Right lobe of liver (tissue), 6 donors: Measurements from ENCODE around the gene FMN1. TPM values are rescaled to one million over a fixed set of nuclear protein-coding genes. Genes with fewer than 3 reads are reported as not detected.

Source experiments
- ATAC-seq, 4 donors: fragments of 200-7000 bp; cut with Tn5 transposase; one replicate each; pipeline ENCODE4 v1.9.1; 2020; ENCODE audit warnings: mild to moderate bottlenecking in 4 of 4, moderate library complexity in 4 of 4
- DNase-seq, 3 donors: peaks; one replicate each; pipeline ENCODE4 v3.0.0-alpha.2; 2020
- H3K27ac ChIP-seq, 3 donors: fragments of 200-600 bp; one replicate each; pipeline ENCODE4 v1.8.0; 2022
- H3K27me3 ChIP-seq, 2 donors: fragments of 200-600 bp; one replicate each; pipeline ENCODE4 v1.8.0; 2022
- H3K36me3 ChIP-seq, 4 donors: fragments of 200-600 bp; sonication (generic) in 1 of 4; one replicate each; pipeline versions ENCODE4 v1.5.1 to v1.8.0; 2017 to 2022; ENCODE audit warnings: control low read depth in 1 of 4
- H3K4me1 ChIP-seq, 4 donors: fragments of 200-600 bp; sonication (generic) in 1 of 4; one replicate each; pipeline versions ENCODE4 v1.5.1 to v1.8.0; 2017 to 2022; ENCODE audit warnings: control low read depth in 1 of 4
- H3K4me3 ChIP-seq, 3 donors: fragments of 200-600 bp; one replicate each; pipeline ENCODE4 v1.8.0; 2022
- H3K9me3 ChIP-seq, 4 donors: fragments of 200-600 bp; sonication (generic) in 1 of 4; one replicate each; pipeline versions ENCODE4 v1.5.1 to v1.8.0; 2017 to 2022; ENCODE audit warnings: control low read depth in 1 of 4
- CTCF ChIP-seq, 4 donors: fragments of 200-600 bp in 3 of 4; fragments of 450-650 bp in 1 of 4; IDR thresholded peaks; one replicate each; pipeline versions ENCODE4 v1.5.1 to v1.8.0; 2016 to 2022; ENCODE audit warnings: antibody characterized with exemption in 4 of 4, mild to moderate bottlenecking in 2 of 4
- POLR2A ChIP-seq: fragments of 450-650 bp; IDR thresholded peaks from one replicate; pipeline ENCODE4 v1.6.1; 2017; ENCODE audit warnings: antibody characterized with exemption, mild to moderate bottlenecking
- WGBS: methylation state at CpG from one replicate; pipeline ENCODE4 v1.1.6; 2018; ENCODE audit warnings: low coverage, low lambda C conversion rate; ENCODE audit not compliant: insufficient coverage; ENCODE audit errors: missing lambda C conversion rate; 5-methylcytosine and 5-hydroxymethylcytosine counted together
- intact Hi-C, 2 donors: fragments of 100-400 bp; cut with DNase I; formaldehyde crosslinking; loops; one replicate each; pipeline versions ENCODE4 v1.11.2 to v1.14.1; 2022
- total RNA-seq, 6 experiments: library from RNA; depleted of rRNA in 2 of 6; stranded (reverse); fragments of >200 nt in 2 of 6; fragmentation: NEBNext Ultra II Directional in 3 of 6; extraction: Animal tissue kit (Norgen Biotek cat#: 25700) in 3 of 6; gene quantifications; one replicate each; pipeline versions ENCODE4 v1.1.0 to v1.2.4, GENCODE V29; 2016 to 2023
- donor health status: DM: no; HTN: yes; CAD: no.
- donor health status: DM: no; HTN: no; CAD: no.
- donor health status: DM: no; HTN: no; CAD: no.
- donor health status: DM: no; HTN: yes; CAD: no.
- donor health status: DM: no; HTN: yes; CAD: no.

Gene FMN1
- total RNA-seq, 6 experiments from 2014 or later: 1.1 to 6.8 (median 3.1) TPM

- no peaks in the 10 kb centered on the region for H3K36me3 ChIP-seq
- no peak overlapping the region for H3K4me3 ChIP-seq
- ATAC-seq (no peak), DNase-seq (no peak)
- H3K27ac ChIP-seq: no peak overlapping the region
- H3K27me3 ChIP-seq: no peaks in the 10 kb centered on the region
- no peaks in the 10 kb centered on the region for H3K9me3 ChIP-seq
- intact Hi-C loops: no loop called here
- 49% methylated on average over 7 of the region's 7 CpGs for WGBS
- TF ChIP-seq CTCF (IDR thresholded peaks at IDR 0.05) (no peak), POLR2A (no peak)
- no peaks in the 10 kb centered on the region for H3K4me1 ChIP-seq
These were observed 210.8 kb downstream of the FMN1 start for GRCh38 chr15:32983679-32984078.

DNA sequence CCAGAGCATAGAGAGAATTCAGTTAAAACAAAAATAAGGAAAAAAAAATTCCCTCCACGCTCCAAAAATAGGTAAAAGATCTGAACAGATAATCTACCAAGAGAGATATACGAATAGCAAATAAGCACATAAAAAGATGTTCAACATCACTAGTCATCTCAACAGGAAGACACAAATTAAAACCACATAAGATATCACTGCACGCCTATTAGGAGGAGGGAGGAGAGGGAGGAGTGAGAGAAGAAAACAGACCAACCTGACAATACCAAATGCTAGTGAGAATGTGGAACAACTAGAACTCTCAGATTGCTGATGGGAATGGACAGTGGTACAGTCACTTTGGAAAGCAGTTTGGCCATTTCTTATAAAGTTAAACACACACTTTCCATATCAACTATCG lies 212.5 kb downstream of the FMN1 start:
- intact Hi-C loops: no loop called here
- TF ChIP-seq POLR2A (no peak), CTCF (IDR thresholded peaks at IDR 0.05) (no peak)
- ATAC-seq (no peak), DNase-seq (no peak)
- no peak overlapping the region for H3K27ac ChIP-seq
- WGBS: 69% methylated on average over 4 of the region's 4 CpGs
- no peaks in the 10 kb centered on the region for H3K9me3 ChIP-seq
- no peaks in the 10 kb centered on the region for H3K4me1 ChIP-seq
- no peak overlapping the region for H3K4me3 ChIP-seq
- no peaks in the 10 kb centered on the region for H3K36me3 ChIP-seq
- H3K27me3 ChIP-seq: no peaks in the 10 kb centered on the region

DNA sequence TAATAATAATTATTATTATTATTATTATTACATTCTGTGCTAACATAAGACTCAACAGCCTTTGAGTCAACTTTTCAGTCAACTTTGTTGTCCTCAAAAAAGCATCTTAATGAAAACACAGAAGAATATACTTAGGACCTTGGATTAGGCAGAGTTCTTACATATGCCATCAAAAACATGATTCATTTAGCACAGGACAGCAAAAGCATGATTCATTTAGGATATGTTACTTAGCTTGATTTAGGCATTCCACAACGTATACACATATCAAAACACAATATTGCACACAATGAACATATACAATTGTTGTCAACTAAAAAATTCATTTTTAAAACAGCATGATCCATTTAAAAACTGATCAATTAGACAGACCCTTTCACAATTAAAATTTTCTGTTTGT lies 213.0 kb downstream of the FMN1 start:
- TF ChIP-seq POLR2A: no peak
- Histone ChIP-seq H3K4me1 (no peaks in the 10 kb centered on the region), H3K27ac (no peak overlapping the region), H3K36me3 (no peaks in the 10 kb centered on the region), H3K27me3 (no peaks in the 10 kb centered on the region), H3K4me3 (no peak overlapping the region), H3K9me3 (no peaks in the 10 kb centered on the region)
- 50% methylated on average over 1 of the region's 1 CpG for WGBS
- no peak for DNase-seq
- no peak for ATAC-seq
- intact Hi-C loops: no loop called here

GRCh38 chr15:32979710-32980109 lies 214.8 kb downstream of the FMN1 start:
- H3K36me3 ChIP-seq: no peaks in the 10 kb centered on the region
- TF ChIP-seq CTCF (IDR thresholded peaks at IDR 0.05) (no peak), POLR2A (no peak)
- ATAC-seq (no peak), DNase-seq (no peak)
- no peak overlapping the region for H3K27ac ChIP-seq
- H3K4me1 ChIP-seq: no peaks in the 10 kb centered on the region
- no peak overlapping the region for H3K4me3 ChIP-seq
- H3K9me3 ChIP-seq: no peaks in the 10 kb centered on the region
- H3K27me3 ChIP-seq: no peaks in the 10 kb centered on the region
- 73% methylated on average over 3 of the region's 3 CpGs for WGBS
- intact Hi-C loops: no loop called here

GRCh38 chr15:32977506-32977905 lies 217.0 kb downstream of the FMN1 start:
- DNase-seq (no peak), ATAC-seq (no peak)
- Histone ChIP-seq H3K36me3 (no peaks in the 10 kb centered on the region), H3K27me3 (no peaks in the 10 kb centered on the region), H3K4me3 (no peak overlapping the region), H3K4me1 (no peaks in the 10 kb centered on the region), H3K9me3 (no peaks in the 10 kb centered on the region), H3K27ac (no peak overlapping the region)
- intact Hi-C loops: no loop called here
- 27% methylated on average over 1 of the region's 1 CpG for WGBS
- no peak for TF ChIP-seq CTCF (IDR thresholded peaks at IDR 0.05)
- no peak for TF ChIP-seq POLR2A
